ENCODE measurements around the gene ZNF91. TPM values are rescaled to one million over a fixed set of nuclear protein-coding genes. Genes with fewer than 3 reads are reported as not detected.
A peak's percentile ranks its signal among the peaks of the same experiment; 100 is the strongest.
"Not testable (repeated sequence)": the region's sequence is repeated elsewhere in the genome, so short reads cannot be mapped to it uniquely, and the experiment has no call there.

The ZNF91 gene
- total RNA-seq, 1 donor from 2014 or later: 149 TPM

DNA sequence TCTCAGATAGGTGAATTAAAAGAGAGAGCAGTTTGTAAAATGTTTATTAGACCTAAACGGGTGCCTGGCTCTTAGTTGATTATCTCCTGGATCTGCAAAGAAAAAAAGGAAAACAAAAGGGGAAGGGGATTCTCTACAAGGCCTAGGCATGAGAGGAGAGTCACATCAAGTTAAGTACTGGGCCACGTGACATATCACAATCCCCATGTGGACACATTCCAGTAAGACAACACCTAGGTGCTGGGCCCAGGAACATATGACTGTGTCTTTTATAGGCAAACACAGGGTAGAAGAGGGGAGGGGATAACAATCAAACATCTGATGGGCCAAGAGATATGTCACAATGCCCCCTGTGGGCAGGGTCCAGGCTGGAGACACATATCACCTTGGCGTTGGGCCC, 4.2 kb upstream of the ZNF91 start:
- H3K27me3 Mint-ChIP-seq: no peaks in the 10 kb centered on the region
- H3K36me3 Mint-ChIP-seq (ENCODE audit: insufficient read depth): peaks cover 11% of the 10 kb centered on the region
- TF ChIP-seq, protein P1, sequence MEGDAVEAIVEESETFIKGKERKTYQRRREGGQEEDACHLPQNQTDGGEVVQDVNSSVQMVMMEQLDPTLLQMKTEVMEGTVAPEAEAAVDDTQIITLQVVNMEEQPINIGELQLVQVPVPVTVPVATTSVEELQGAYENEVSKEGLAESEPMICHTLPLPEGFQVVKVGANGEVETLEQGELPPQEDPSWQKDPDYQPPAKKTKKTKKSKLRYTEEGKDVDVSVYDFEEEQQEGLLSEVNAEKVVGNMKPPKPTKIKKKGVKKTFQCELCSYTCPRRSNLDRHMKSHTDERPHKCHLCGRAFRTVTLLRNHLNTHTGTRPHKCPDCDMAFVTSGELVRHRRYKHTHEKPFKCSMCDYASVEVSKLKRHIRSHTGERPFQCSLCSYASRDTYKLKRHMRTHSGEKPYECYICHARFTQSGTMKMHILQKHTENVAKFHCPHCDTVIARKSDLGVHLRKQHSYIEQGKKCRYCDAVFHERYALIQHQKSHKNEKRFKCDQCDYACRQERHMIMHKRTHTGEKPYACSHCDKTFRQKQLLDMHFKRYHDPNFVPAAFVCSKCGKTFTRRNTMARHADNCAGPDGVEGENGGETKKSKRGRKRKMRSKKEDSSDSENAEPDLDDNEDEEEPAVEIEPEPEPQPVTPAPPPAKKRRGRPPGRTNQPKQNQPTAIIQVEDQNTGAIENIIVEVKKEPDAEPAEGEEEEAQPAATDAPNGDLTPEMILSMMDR (IDR thresholded peaks at IDR 0.05; ENCODE audit: unreplicated experiment): no peak
- DNase-seq (ENCODE audit: low spot score, unreplicated experiment): no peak
- no peaks in the 10 kb centered on the region for H3K9me3 Mint-ChIP-seq (ENCODE audit: low read depth)
- no peak overlapping the region for H3K4me3 Mint-ChIP-seq (ENCODE audit: low read depth)
- peaks cover 13% of the 10 kb centered on the region for H3K4me1 Mint-ChIP-seq (ENCODE audit: low read depth)
- H3K27ac Mint-ChIP-seq: no peak overlapping the region

GRCh38 chr19:23395722-23396117, 449 bp upstream of the ZNF91 start:
- H3K27ac Mint-ChIP-seq; DNase-seq (ENCODE audit: low spot score, unreplicated experiment); H3K27me3 Mint-ChIP-seq; H3K9me3 Mint-ChIP-seq (ENCODE audit: low read depth): not testable (repeated sequence)
- Mint-ChIP-seq H3K4me1 (ENCODE audit: low read depth) (peaks cover 30% of the 10 kb centered on the region), H3K36me3 (ENCODE audit: insufficient read depth) (peaks cover 18% of the 10 kb centered on the region), H3K4me3 (ENCODE audit: low read depth) (peak overlapping the region; percentile 99)

GRCh38 chr19:23394511-23394910, 760 bp downstream of the ZNF91 start:
- Mint-ChIP-seq H3K27me3 (no peaks in the 10 kb centered on the region), H3K4me3 (ENCODE audit: low read depth) (peak overlapping the region; percentile 99), H3K27ac (peak overlapping the region; percentile 100), H3K36me3 (ENCODE audit: insufficient read depth) (peaks cover 20% of the 10 kb centered on the region), H3K9me3 (ENCODE audit: low read depth) (no peaks in the 10 kb centered on the region), H3K4me1 (ENCODE audit: low read depth) (peaks cover 30% of the 10 kb centered on the region)
- no peak for DNase-seq (ENCODE audit: low spot score, unreplicated experiment)
- TF ChIP-seq, protein P1 (IDR thresholded peaks at IDR 0.05; ENCODE audit: unreplicated experiment): no peak

GRCh38 chr19:23393121-23393520, 2.1 kb downstream of the ZNF91 start:
- Mint-ChIP-seq H3K27ac (peak overlapping the region; percentile 100), H3K4me3 (ENCODE audit: low read depth) (peak overlapping the region; percentile 99), H3K4me1 (ENCODE audit: low read depth) (peaks cover 32% of the 10 kb centered on the region), H3K9me3 (ENCODE audit: low read depth) (peaks cover 3% of the 10 kb centered on the region), H3K36me3 (ENCODE audit: insufficient read depth) (peaks cover 28% of the 10 kb centered on the region), H3K27me3 (no peaks in the 10 kb centered on the region)
- TF ChIP-seq, protein P1 (IDR thresholded peaks at IDR 0.05; ENCODE audit: unreplicated experiment): no peak
- no peak for DNase-seq (ENCODE audit: low spot score, unreplicated experiment)

DNA sequence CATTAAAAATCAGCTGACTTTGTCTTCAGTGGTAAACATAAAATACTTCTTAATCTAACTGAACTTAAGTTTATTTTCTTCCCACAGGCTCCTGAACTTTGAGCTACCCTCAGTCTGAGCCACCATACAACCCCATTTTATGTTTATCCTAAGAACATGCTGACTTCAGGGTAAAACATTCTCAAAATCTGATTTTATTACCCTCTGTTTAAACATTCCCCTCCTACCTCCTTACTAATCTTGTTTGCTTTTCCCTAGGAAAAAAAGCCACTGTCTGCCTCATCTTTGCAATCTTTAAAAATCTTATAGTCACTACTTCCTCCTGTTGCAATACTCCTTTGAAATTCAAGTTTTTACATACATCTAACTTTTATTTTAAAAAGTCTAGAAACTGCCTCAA, 4.0 kb downstream of the ZNF91 start:
- Mint-ChIP-seq H3K9me3 (ENCODE audit: low read depth) (peaks cover 11% of the 10 kb centered on the region), H3K4me1 (ENCODE audit: low read depth) (peaks cover 29% of the 10 kb centered on the region), H3K27ac (peak overlapping the region; percentile 88), H3K4me3 (ENCODE audit: low read depth) (peak overlapping the region; percentile 15), H3K36me3 (ENCODE audit: insufficient read depth) (peaks cover 44% of the 10 kb centered on the region), H3K27me3 (no peaks in the 10 kb centered on the region)
- TF ChIP-seq, protein P1 (IDR thresholded peaks at IDR 0.05; ENCODE audit: unreplicated experiment): no peak
- DNase-seq (ENCODE audit: low spot score, unreplicated experiment): no peak

DNA sequence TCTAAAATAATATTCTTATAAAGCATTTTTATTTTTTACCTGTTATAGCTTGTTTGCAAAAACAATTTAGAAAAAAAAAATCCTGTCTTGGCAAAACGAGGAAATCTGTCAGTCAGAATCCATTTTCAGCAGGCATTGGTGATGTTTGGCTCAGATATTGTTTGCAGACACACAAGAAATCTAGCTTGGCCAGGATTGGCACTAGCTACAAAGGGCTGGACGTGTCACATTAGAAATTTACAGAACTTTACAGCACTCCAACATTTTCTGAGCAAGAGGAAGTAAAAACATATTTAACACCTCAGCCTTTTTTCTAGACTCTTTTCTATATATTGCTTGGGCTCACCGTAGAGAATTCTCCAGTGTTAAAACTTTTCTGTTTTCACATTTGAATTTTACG, 9.9 kb downstream of the ZNF91 start:
- DNase-seq (ENCODE audit: low spot score, unreplicated experiment): no peak
- TF ChIP-seq, protein P1 (IDR thresholded peaks at IDR 0.05; ENCODE audit: unreplicated experiment): no peak
- H3K36me3 Mint-ChIP-seq (ENCODE audit: insufficient read depth): peaks cover 81% of the 10 kb centered on the region
- no peak overlapping the region for H3K4me3 Mint-ChIP-seq (ENCODE audit: low read depth)
- no peak overlapping the region for H3K27ac Mint-ChIP-seq
- peaks cover 1% of the 10 kb centered on the region for H3K4me1 Mint-ChIP-seq (ENCODE audit: low read depth)
- H3K27me3 Mint-ChIP-seq: no peaks in the 10 kb centered on the region
- H3K9me3 Mint-ChIP-seq (ENCODE audit: low read depth): peaks cover 39% of the 10 kb centered on the region
